GM19467 (cell line): Measurements from ENCODE around the gene FAM240B.

ENCODE experiments used
- ATAC-seq: cut with Tn5 transposase; IDR thresholded peaks from one replicate; pipeline ENCODE4 v1.9.1; 2021; ENCODE audit warnings: mild to moderate bottlenecking, moderate library complexity; ENCODE audit not compliant: unreplicated experiment

FAM240B gene

DNA sequence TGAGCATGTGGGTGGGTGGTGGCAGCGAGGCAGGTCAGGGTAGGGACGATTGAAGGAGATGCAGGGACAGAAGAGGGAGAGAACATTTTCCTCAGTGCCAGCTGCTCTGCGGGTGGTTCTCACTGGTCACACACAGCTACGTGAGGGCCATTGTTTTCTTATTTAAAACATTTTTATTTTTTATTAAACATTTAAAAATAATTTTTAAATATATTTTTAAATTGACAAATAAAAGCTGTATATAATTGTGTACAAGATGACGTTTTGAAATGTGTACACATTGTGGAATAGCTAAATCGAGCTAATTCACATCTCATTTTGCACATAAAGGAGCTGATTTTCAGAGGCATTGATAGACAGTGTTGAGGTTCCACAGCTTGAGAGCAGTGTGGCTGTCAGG is 14.0 kb downstream of the FAM240B start:
- ATAC-seq: no peak

DNA sequence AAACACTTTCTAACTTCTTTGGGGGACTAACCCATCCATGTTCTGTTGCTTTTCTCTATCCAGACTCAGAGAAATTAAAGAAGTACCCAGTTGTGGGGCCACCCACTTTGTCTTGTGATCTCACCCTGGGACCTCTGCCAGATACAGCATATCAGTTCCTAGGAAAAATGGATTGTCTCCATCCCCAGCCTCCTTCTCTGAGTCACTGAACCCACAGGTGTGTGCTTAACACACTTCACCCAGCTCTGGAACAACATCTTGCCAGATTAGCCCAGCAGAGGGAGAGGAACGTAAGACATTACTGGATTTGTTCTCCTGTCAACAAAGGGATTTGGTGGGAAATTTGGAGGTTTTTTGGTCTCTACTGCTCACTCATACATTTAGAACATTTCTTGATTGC is 19.2 kb downstream of the FAM240B start:
- ATAC-seq: no peak

DNA sequence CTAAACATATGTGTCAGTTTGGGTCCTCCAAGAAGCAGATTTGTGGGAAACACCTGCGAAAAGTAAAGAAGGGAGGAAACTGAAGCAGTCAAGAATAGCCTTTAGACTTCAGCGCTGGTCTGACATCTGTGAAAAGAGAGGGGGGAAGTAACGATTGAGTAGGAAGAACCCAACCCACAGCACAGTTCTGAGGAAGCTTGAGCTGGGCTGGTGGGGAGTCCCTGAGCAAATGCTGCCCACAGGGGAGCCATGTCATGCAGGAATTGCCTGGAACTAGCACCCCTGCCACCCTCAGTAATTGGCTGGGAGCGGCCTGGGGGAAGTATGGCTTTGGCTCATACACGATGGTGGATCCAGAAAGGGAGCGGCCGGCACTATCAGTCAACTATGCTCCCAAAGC is 20.6 kb downstream of the FAM240B start:
- ATAC-seq: no peak

DNA sequence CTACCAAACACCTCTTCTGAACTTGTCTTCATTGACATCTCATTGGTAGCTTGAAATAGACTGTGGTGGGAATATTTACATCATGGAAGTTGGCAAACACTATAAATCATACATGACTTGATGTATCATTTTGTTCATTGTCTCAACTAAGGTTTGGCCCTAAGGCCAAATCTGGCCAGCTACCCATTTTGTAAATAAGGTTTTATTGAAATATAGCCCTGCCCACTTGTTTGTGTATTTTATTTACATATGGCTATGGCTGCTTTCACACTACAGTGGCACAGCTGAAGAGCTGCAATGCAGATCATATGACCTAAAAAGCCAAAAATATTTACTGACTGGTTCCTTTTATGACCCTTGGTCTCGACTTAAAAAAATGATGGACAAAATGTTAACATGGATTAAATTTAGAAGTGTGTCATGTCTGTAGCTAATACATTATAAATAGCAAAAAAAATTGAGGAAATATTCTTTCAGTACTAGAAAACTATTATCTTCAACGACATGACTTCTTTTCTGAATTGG is 22.1 kb downstream of the FAM240B start:
- no peak for ATAC-seq

DNA sequence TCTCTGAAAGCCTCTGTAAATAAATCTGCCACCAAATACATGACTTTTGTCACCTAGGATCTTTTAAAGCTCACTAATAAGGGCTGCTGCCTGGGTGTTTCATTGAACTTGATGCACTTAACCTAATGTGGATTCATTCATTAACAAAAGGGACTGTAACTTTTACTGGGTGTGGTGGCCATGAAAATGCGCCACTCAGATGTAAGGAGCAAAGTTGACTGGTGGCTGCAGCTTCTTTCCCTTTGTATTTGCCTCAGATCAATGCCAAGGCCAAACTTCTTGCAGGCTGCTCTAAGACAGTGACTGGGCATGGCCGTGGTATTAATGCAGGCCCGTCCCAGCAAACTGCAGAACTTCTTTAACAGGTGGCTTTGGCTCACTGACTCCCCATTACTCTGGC is 22.9 kb downstream of the FAM240B start:
- no peak for ATAC-seq

DNA sequence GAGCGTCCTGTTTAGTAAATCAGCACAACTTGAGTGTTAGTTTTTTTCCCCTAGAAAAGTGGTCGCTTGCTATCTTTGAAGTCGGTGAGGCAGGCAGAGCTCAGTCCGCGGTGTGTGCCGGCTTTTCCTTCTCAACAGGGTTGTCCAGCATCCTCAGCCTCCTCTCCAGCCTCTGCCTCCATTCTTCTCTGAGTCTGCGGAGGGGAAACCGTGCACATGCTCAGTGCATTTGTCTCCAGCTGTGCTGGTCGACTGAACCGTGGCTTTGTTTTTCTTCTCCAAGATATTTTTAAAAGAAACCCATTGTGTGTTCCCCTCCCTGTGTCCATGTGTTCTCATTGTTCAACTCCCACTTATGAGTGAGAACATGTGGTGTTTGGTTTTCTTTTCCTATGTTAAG is 25.3 kb downstream of the FAM240B start:
- no peak for ATAC-seq

DNA sequence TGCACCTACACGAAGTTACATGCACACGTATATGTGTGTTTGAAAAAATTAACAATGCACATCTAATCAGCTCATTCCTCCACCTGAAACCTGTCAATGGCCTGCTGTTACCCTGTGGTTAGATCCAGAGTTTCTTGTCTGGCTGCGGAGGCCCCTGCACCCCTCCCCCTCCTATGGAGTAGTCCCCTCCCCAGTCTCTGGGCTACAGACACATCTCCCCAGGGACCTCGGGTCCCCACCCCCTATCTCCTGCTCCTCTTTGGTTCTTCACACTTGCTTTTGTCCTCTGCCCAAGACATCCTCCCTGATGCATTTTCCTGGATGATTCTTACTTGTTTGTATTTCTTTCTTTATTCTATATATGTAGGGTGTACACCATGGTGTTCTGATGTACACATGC is 27.2 kb downstream of the FAM240B start:
- no peak for ATAC-seq

DNA sequence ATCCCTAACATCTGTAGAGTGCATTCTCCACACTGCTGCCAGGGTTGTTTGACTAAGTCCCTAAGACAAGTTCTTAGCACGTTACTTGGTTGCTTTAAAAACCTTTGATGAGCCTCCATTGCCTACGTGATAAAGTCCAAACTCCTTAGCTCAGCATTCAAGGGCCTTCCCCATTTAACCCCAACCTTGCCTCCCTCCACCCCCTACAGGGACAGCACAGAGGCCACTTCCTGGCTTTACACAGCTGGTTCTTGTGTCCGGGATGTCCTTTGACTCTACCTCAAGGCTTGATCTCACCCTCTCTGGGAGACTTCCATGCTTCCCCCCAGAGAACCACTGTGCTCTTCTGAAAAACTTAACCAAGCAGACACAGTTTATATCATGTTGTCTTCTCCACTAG is 29.4 kb downstream of the FAM240B start:
- ATAC-seq: no peak

DNA sequence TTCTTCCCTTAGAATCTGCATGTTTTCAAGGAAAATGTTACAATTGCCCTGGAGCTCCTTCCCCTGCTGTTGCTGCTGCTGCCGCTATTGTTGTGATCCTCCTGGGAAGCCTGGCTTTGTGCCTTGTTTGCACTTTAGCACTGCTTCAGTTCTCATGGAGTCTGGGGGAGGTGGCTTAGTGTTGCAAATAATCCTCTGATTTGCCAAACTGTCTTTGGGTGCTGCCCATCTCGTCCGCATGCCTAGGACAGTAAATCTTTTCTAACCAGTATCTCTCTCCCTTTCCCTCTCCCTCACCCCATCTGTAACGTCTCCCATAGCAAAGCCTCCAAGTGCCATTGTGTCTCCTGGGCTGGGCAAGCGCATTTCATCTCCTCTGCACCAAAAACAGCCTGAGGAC is 30.3 kb downstream of the FAM240B start:
- ATAC-seq: no peak

DNA sequence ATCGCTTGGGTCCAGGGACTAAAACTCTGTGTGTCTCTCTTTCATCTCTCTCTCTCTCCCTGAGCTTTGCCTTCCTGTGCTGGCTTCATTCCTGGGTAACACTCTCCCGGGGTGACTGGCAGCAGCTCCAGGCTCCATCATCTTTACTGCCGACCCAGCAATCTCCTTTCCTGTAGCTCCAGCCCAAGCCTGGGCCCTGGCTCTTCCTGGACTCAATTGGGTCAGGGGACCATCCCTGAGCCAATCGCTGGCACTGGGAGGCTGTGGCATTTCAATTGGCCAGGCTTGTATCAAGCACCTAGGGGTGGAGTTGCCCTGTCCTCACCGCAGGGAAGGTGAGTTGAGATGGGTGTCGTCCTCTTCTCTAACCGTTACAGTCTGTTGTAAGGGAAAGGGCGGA is 31.9 kb downstream of the FAM240B start:
- no peak for ATAC-seq

DNA sequence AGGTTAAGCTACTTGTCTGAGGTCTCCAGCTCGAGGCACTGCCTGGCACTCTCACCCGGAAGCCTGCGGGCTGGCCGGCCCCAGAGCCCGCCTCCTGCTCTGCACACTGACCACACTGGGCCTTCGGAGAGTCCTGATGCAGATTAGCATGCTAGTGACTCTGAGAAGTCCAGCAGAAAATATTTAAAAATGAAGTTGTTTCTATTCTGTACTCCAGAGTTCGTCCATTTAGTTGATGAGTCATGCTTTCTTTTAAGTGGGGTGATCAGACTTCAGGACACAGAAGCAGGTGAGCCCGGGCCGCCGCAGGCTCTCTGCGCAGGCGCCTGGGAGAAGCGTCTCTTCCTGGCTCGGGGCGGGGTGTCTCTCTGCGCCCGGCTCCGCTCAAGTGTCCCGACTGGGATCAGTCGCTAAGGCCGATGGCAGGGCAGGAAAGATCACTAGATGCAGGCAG is 32.5 kb downstream of the FAM240B start:
- no peak for ATAC-seq

DNA sequence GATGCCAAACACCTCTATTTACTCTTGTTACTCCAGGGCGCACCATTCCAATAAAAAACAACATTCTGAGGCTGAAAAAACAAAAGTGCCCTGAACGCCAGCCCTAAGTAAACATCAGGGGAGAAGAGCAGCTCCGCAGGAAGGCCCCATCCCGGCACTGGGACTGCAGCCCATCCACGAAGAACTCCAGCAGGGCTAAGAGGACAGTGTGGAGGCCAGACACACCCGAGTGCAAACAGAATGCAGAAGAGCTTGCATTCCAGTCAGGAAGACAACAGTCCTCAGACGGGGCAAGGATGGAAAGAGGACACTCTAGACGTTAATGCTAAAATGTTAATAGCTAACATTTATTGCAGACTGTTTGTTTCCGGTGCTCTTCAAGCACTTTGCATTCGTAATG is 33.0 kb downstream of the FAM240B start:
- ATAC-seq: no peak

DNA sequence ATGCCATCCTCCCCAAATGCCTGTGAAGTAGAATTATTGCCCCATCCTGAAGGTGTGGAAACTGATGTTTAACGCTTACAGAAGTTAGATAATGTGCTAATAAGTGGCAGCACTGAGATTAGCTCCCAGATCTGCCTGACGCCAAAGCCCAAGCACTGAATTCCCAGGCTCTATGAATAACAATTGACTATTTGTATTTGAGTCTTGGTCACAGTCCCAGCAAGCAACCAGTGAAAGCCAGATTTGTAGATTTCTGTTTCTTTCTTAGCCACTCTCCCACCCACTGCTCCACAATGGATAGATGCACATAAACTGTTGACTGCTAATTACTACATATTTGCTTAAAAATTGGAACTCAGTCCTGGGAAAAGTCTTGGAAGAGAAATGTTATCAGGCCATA is 34.4 kb downstream of the FAM240B start:
- ATAC-seq: no peak

DNA sequence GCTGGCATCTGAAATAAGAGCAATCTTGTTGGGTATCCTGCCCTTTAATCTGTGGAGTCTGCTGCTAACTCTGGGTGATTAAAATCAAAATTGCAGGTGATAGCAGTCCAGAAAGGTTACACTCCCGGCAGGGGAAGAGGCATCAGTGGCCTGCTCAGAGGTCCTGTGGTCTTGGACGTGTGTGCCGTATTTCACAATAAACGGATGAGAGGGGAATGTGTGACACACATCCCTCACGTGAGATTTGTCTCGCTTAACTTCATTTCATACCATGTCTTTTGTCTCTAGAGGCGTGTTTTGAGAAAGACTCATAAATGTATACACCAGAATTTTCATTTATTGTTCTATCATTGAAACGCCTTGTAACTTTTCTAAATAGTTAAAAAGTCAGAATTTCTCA is 36.6 kb downstream of the FAM240B start:
- ATAC-seq: no peak

DNA sequence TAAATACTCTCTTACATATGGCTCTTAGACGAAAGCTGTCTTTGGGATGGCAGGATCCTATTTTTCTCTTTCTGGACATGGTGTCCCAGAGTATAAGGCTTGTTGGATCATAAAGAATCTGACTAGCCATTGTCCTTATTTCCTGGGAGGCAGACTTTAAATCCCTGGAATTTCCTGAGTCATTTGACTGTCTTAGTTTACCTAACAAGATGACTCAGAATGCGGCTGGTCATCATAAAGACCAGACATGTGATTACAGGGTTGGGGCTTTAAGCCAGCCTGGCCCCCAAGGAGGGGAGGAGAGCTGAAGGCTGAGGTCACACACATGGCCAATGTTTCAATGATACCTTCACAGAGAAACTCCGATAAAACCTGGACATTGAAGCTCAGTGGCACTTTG is 37.2 kb downstream of the FAM240B start:
- no peak for ATAC-seq

DNA sequence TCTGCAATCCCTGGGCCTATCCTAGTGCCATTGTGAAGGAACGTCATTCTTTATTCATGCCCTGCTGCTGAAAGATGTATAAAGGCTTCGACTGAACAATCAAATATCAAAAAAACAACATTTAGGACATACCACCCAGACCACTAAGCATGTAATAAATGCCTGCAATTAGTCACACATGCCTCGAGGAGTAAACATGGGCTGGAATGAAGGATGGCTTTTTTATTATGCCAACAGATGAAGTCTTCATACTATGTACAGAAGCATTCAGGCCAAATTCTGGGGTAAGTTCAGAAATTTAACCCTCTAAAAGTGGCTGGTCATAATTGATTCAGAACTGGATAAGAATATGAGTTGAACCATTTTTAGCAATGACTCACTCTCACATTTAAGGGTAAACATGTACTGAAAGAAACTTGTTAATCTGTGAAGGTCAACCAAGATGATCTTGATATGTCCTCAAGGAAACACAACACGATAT is 38.1 kb downstream of the FAM240B start:
- ATAC-seq: no peak

DNA sequence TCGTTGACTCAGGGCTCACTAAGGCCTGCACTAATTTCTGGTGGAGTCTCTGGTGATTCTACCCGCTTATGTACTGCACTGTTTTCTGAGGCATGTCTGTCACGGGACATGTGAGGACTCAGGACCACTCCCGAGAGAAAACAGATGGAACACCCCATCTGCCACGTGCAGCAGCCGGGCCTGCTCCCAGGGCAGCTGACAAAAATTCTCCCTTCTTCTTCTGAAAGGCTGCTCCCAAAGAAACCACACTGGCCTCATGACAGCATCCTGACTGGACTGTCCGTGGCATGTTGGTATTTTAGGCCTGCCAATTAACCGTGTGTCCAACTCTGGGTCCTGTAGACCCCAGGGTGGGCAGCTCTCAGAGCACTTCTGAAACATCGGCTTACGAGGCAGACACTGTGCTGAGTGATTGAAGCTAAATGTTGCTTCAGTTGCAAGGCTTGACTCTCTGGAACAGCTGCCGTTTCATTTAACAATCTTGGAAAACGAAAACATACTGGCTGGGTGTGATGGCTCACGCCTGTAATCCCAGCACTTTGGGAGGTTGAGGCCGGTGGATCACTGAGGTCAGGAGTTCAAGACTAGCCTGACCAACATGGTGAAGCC is 39.0 kb downstream of the FAM240B start:
- ATAC-seq: no peak

DNA sequence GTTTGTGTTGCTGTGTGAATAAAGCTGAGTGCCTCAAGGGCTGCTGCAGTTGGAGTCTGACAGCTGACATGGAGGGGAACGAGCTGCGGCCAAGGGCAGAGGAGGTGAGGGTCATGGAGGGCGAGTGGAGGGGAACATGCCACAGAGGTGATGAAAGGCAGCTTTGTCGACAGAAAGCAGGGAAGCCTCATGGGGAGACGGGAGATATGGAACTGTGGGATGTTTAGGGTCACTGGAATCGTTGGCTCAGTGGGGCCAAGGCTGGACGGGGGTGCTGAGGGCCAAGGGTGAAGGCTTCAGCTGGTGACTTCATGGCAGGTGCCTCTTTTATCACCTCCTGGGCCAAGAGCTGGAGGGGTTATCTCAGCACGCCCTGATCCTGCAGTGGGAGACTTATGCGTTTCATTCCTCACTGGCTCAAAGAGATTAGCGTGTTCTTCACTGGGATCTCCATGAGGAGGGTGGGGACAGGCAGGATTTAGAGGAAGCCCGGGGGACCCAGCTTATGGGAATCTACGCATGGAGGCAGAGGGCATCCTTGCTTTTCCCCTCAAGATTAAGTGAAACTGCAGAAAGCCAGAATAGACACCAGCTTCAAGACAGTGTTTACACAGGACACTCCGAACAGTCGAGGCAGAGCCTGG is 42.2 kb downstream of the FAM240B start:
- no peak for ATAC-seq

DNA sequence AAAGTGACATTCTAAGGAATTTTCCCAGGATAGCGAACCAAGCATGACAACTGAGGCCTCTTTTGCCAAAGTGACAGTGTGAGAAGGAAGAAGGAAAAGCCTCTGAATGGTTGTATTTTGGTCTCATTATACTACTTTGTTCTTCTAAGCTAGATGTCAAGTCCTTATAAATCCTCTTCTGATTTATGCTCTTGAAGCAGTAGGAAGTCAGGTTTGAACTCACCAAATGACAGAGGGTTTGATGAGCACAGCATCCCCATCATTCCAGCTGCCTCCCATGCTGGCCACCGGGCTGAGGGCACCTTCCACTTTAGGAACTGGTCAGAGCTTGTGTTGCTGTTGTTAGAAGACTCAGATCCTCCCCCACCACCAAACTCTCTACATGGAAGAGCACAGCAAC is 44.1 kb downstream of the FAM240B start:
- ATAC-seq: no peak

DNA sequence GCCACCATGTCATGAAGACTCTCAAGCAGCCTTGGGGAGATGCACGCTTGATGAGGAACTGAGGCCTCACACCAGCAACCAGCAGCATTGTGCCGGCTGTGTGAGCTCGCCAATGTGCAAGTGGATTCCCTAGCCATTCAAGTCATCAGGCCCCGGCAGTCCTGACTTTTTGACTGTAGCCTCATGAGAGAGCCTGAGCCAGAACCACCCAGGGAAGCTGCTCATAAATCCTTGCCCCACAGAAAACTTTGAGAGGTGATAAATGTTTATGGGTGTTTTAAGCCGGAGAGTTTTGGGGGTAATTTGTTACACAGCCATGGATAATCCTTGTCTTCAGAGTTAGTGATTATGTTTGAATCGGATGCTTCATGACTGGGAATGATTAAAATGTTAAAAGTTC is 44.7 kb downstream of the FAM240B start:
- no peak for ATAC-seq

DNA sequence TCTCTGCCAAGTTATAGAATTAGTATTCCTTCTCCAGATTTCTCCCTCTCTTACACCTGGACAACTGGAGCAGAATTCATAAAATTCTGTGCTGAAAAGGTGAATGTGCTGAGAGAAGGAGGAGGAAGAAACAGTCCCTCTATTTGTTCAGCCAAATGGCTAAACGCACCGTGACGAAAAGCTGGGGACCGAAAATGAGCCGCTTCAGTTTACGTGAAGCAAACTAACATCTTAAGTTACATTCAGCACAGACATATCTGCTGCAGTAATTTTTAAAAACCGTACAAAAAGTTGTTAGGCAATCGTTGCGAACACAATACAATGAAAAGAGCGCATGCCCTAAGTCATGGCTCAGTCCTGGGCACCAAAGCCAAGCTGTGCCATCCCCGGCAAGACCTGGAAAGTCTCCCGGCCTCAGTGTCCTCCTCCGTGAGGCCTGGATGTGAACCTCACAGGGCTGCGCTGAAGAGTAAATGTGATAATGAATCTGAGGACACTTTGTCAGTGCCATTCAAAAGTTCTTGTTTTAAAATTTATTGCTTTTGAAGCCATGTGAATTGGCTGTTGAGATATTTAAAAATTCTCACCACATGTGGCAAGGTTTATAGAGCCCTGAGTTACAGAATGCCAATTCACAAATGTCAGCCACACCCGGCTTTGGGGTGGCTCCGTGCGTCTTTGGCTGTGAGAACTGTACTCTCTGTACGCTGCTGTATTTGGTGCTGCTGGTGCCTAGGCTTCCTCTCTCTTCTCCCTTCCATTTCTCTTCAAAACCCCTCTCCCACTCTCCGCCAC is 46.3 kb downstream of the FAM240B start:
- no peak for ATAC-seq

DNA sequence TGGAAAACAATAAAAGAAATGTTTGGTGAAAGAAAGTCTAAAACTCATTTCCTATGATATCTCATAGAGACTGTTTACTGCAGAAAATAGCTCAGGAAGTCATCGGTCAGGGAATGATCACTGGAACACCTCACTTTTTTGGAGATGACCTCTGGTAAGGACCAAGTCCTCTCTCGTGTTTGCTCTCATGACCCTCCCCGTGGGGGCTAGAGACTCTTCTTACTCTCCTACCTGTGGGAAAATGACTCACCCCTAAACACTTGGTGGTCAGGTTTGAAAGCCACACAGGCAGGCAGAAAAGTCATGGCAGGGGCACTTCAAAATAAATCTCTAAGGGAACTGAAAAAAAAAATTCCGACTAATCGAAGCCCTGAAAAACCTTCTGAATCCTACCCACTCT is 48.2 kb downstream of the FAM240B start:
- ATAC-seq: no peak
